ENCODE measurements around the gene ESR1.
"Not testable (repeated sequence)": the region's sequence is repeated elsewhere in the genome, so short reads cannot be mapped to it uniquely, and the experiment has no call there.

The ESR1 gene

GRCh38 chr6:151885234-151885633 is 77.8 kb downstream of the ESR1 start:
- no peak overlapping the region for H3K4me3 ChIP-seq (ENCODE audit: low read depth, low read length)
- no peak for TF ChIP-seq CTCF (IDR thresholded peaks at IDR 0.05; ENCODE audit: borderline replicate concordance, insufficient read depth, low read depth, low read length)

DNA sequence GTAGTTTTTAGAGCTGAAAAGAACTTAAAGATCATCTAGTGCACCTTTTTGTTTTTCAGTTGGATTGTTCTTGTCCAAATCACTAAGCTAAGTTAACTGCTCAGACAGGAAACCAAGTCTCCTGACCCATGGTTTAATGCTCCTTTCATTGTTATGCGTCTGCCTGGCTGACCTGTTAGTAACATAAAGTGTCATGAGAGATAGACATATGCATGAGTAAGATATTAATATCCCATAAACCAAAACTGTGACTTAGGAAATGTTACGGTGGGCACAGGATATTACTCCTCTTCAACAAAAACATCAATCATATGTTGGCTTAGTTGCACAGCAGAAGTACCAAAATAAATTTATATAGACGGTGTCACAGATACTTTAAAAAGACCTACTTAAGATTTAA is 84.0 kb downstream of the ESR1 start:
- H3K4me3 ChIP-seq (ENCODE audit: low read depth, low read length): no peak overlapping the region
- no peak for TF ChIP-seq CTCF (IDR thresholded peaks at IDR 0.05; ENCODE audit: borderline replicate concordance, insufficient read depth, low read depth, low read length)

GRCh38 chr6:151894426-151894825 is 86.9 kb downstream of the ESR1 start:
- not testable (repeated sequence) for H3K4me3 ChIP-seq (ENCODE audit: low read depth, low read length)

GRCh38 chr6:151899221-151899620 is 91.7 kb downstream of the ESR1 start:
- H3K4me3 ChIP-seq (ENCODE audit: low read depth, low read length): not testable (repeated sequence)

DNA sequence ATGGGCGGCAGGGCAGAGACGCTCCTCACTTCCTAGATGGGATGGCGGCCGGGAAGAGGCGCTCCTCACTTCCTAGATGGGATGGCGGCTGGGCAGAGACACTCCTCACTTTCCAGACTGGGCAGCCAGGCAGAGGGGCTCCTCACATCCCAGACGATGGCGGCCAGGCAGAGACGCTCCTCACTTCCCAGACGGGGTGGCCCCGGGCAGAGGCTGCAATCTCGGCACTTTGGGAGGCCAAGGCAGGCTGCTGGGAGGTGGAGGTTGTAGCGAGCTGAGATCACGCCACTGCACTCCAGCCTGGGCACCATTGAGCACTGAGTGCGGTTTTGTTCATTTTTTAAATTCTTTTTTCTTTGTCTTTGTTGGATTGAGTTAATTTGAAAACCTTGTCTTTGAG is 92.3 kb downstream of the ESR1 start:
- not testable (repeated sequence) for H3K4me3 ChIP-seq (ENCODE audit: low read depth, low read length)

- no peak for TF ChIP-seq CTCF (IDR thresholded peaks at IDR 0.05; ENCODE audit: borderline replicate concordance, insufficient read depth, low read depth, low read length)
- no peak overlapping the region for H3K4me3 ChIP-seq (ENCODE audit: low read depth, low read length)
These were observed 92.8 kb downstream of the ESR1 start for GRCh38 chr6:151900256-151900655.

- TF ChIP-seq CTCF (IDR thresholded peaks at IDR 0.05; ENCODE audit: borderline replicate concordance, insufficient read depth, low read depth, low read length): no peak
- H3K4me3 ChIP-seq (ENCODE audit: low read depth, low read length): no peak overlapping the region
These were observed 93.5 kb downstream of the ESR1 start for GRCh38 chr6:151901009-151901411.

- TF ChIP-seq CTCF (IDR thresholded peaks at IDR 0.05; ENCODE audit: borderline replicate concordance, insufficient read depth, low read depth, low read length): no peak
- no peak overlapping the region for H3K4me3 ChIP-seq (ENCODE audit: low read depth, low read length)
These were observed 97.1 kb downstream of the ESR1 start for GRCh38 chr6:151904631-151905030.

- TF ChIP-seq CTCF (IDR thresholded peaks at IDR 0.05; ENCODE audit: borderline replicate concordance, insufficient read depth, low read depth, low read length): no peak
- no peak overlapping the region for H3K4me3 ChIP-seq (ENCODE audit: low read depth, low read length)
These were observed 97.6 kb downstream of the ESR1 start for GRCh38 chr6:151905072-151905471.
